HL-60 (cell line): ENCODE results near the gene ATP1A3.

Experiments
- CTCF ChIP-seq: IDR thresholded peaks from one replicate; pipeline ENCODE4 v1.5.1; 2011; ENCODE audit warnings: low read length, control low read depth, inconsistent platforms; ENCODE audit not compliant: insufficient read depth
- GABPA ChIP-seq: IDR thresholded peaks from 2 replicates; pipeline ENCODE4 v1.6.1; 2012; ENCODE audit warnings: low read depth

GRCh38 chr19:42010245-42011126 lies 16.5 kb upstream of the ATP1A3 start:
- TF ChIP-seq CTCF (no peak), GABPA (no peak)
